Measurements from ENCODE around the gene KDF1. TPM values are rescaled to one million over a fixed set of nuclear protein-coding genes. Genes with fewer than 3 reads are reported as not detected.

The KDF1 gene
- total and polyA plus RNA-seq, 2 of the 13 experiments (the other 11 are each of a cell fraction or from before 2014, with no cell fraction given) = 1.9 to 4.9 TPM

- TF ChIP-seq TEF (CRISPR knock-in tag; IDR thresholded peaks at IDR 0.05) = no peak
- no peak for TF ChIP-seq KLF15 (CRISPR knock-in tag; IDR thresholded peaks at IDR 0.05; ENCODE audit: borderline replicate concordance)
- TF ChIP-seq MTERF4 (CRISPR knock-in tag; IDR thresholded peaks at IDR 0.05) = no peak
- TF ChIP-seq MLLT10 (CRISPR knock-in tag; IDR thresholded peaks at IDR 0.05) = no peak
- TF ChIP-seq ZSCAN25 (CRISPR knock-in tag; IDR thresholded peaks at IDR 0.05) = 0 out of 2 replicates have a peak, but pooled peaks have one; percentile 30
- 0 out of 2 replicates have a peak, but pooled peaks have one; percentile 17 for TF ChIP-seq ELF1 (CRISPR knock-in tag; IDR thresholded peaks at IDR 0.05)
- TF ChIP-seq MYPOP (CRISPR knock-in tag; IDR thresholded peaks at IDR 0.05) = no peak
- TF ChIP-seq ZNF432 (CRISPR knock-in tag; IDR thresholded peaks at IDR 0.05; ENCODE audit: borderline replicate concordance) = no peak
- no peak for TF ChIP-seq SRF (IDR thresholded peaks at IDR 0.05; ENCODE audit: low read depth, low read length)
- no peak for TF ChIP-seq SRSF1 (optimal IDR thresholded peaks at IDR 0.05; ENCODE audit: low read depth, low read length)
- TF ChIP-seq ZNF547 (CRISPR knock-in tag; IDR thresholded peaks at IDR 0.05) = no peak
- TF ChIP-seq ZNF83 (CRISPR knock-in tag; IDR thresholded peaks at IDR 0.05; ENCODE audit: borderline replicate concordance) = no peak
- no peak for TF ChIP-seq ZNF660 (CRISPR knock-in tag; IDR thresholded peaks at IDR 0.05; ENCODE audit: borderline replicate concordance, low read depth)
- TF ChIP-seq SMAD9 (CRISPR knock-in tag; IDR thresholded peaks at IDR 0.05) = 0 out of 2 replicates have a peak, but pooled peaks have one; percentile 53
- no peak for TF ChIP-seq PRDM15 (CRISPR knock-in tag; IDR thresholded peaks at IDR 0.05)
- peak; percentile 85; the same call in 1 of the 2 replicates for TF ChIP-seq PAF1 (CRISPR knock-in tag; IDR thresholded peaks at IDR 0.05)
- TF ChIP-seq PRDM4 (CRISPR knock-in tag; IDR thresholded peaks at IDR 0.05; ENCODE audit: borderline replicate concordance) = no peak
- no peak for TF ChIP-seq ZNF639 (CRISPR knock-in tag; conservative IDR thresholded peaks at IDR 0.05)
Measured at GRCh38 chr1:26911399-26912146, 48.7 kb downstream of the KDF1 start (continued).
